GM11168 (cell line): ENCODE data around the gene DESI1.
"Not testable (repeated sequence)": the region's sequence is repeated elsewhere in the genome, so short reads cannot be mapped to it uniquely, and the experiment has no call there.

ENCODE experiments used
- in situ Hi-C: fragments of 300-500 bp; cut with MboI; formaldehyde crosslinking; loops from one replicate; pipeline ENCODE4 v1.12.0; 2022; ENCODE audit warnings: low sequenced_read_pairs; ENCODE audit not compliant: unreplicated experiment

The DESI1 gene

GRCh38 chr22:41637623-41638022 lies 16.8 kb upstream of the DESI1 start:
- in situ Hi-C loops = not testable (repeated sequence)

GRCh38 chr22:41636467-41636866 lies 15.6 kb upstream of the DESI1 start:
- in situ Hi-C loops = no loop called here

GRCh38 chr22:41634610-41635009 lies 13.8 kb upstream of the DESI1 start:
- in situ Hi-C loops = not testable (repeated sequence)

GRCh38 chr22:41631615-41632014 lies 10.8 kb upstream of the DESI1 start:
- in situ Hi-C loops = not testable (repeated sequence)

- in situ Hi-C loops = not testable (repeated sequence)
Observed at GRCh38 chr22:41631115-41631514, 10.3 kb upstream of the DESI1 start.

- in situ Hi-C loops = no loop called here
Observed at GRCh38 chr22:41625577-41625976, 4.7 kb upstream of the DESI1 start.

GRCh38 chr22:41621911-41622179 lies 1.0 kb upstream of the DESI1 start:
- in situ Hi-C loops = no loop called here

- in situ Hi-C loops = no loop called here
Observed at GRCh38 chr22:41621099-41621910, 462 bp upstream of the DESI1 start, which contains the start of gene XRCC6. Gene XRCC6 (plus strand): TSS chr22:41621295. CDS start chr22:41622005, 710 bp downstream.

- in situ Hi-C loops = no loop called here
Observed at GRCh38 chr22:41619979-41620588, 759 bp downstream of the DESI1 start.

GRCh38 chr22:41613456-41613855 lies 7.4 kb downstream of the DESI1 start:
- in situ Hi-C loops = no loop called here

- in situ Hi-C loops = no loop called here
Observed at GRCh38 chr22:41612603-41613306, 8.1 kb downstream of the DESI1 start.

- in situ Hi-C loops = no loop called here
Observed at GRCh38 chr22:41608386-41608785, 12.5 kb downstream of the DESI1 start.

- in situ Hi-C loops = no loop called here
Observed at GRCh38 chr22:41603873-41604332, 16.9 kb downstream of the DESI1 start.

GRCh38 chr22:41600976-41601375 lies 19.9 kb downstream of the DESI1 start:
- in situ Hi-C loops = no loop called here

GRCh38 chr22:41598891-41599635 lies 21.8 kb downstream of the DESI1 start:
- in situ Hi-C loops = no loop called here

GRCh38 chr22:41598081-41598480 lies 22.8 kb downstream of the DESI1 start:
- in situ Hi-C loops = no loop called here

- in situ Hi-C loops = no loop called here
Observed at GRCh38 chr22:41597635-41597953, 23.2 kb downstream of the DESI1 start.

GRCh38 chr22:41596776-41597634 lies 23.8 kb downstream of the DESI1 start:
- in situ Hi-C loops = no loop called here

GRCh38 chr22:41595703-41596102 lies 25.1 kb downstream of the DESI1 start:
- in situ Hi-C loops = no loop called here
